Natural killer cell (primary cell): ENCODE data around the gene PTPRN2. TPM values are rescaled to one million over a fixed set of nuclear protein-coding genes. Genes with fewer than 3 reads are reported as not detected.

Experiments
- ATAC-seq, 3 donors: fragments of 150-1000 bp in 2 of 3; fragments of 200-7000 bp in 1 of 3; cut with Tn5 transposase; 1 replicate in 1 of 3; 2 replicates in 2 of 3; pipeline ENCODE4 v1.10.0; 2021; ENCODE audit warnings: mild to moderate bottlenecking in 2 of 3, moderate library complexity in 2 of 3
- DNase-seq, 2 donors: peaks; one replicate each; pipeline versions ENCODE4 v3.0.0 to v3.0.0-alpha.2; 2013 to 2021; ENCODE audit warnings: mixed read lengths in 1 of 2
- H3K27ac ChIP-seq: one replicate; pipeline ENCODE4 v1.5.1; 2013; ENCODE audit warnings: mild to moderate bottlenecking, low read length
- H3K27me3 ChIP-seq: one replicate; pipeline ENCODE4 v1.6.1; 2013; ENCODE audit warnings: low read length; ENCODE audit not compliant: control insufficient read depth, insufficient read depth
- H3K36me3 ChIP-seq: one replicate; pipeline ENCODE4 v1.6.1; 2013; ENCODE audit warnings: low read length; ENCODE audit not compliant: control insufficient read depth, insufficient read depth
- H3K4me1 ChIP-seq: one replicate; pipeline ENCODE4 v1.6.1; 2013; ENCODE audit warnings: low read length; ENCODE audit not compliant: control insufficient read depth, insufficient read depth
- H3K4me3 ChIP-seq: one replicate; pipeline ENCODE4 v1.5.1; 2013; ENCODE audit warnings: low read length
- H3K9me3 ChIP-seq: one replicate; pipeline ENCODE4 v1.6.1; 2013; ENCODE audit warnings: low read length; ENCODE audit not compliant: control insufficient read depth, insufficient read depth
- H3K27ac Mint-ChIP-seq, 2 donors: one replicate each; pipeline ENCODE4 v1.8.0; 2022; ENCODE audit warnings: mild to moderate bottlenecking in 2 of 2, mixed read lengths in 2 of 2, moderate library complexity in 1 of 2
- H3K27me3 Mint-ChIP-seq, 2 donors: one replicate each; pipeline ENCODE4 v1.8.0; 2022; ENCODE audit warnings: low read depth in 2 of 2, mixed read lengths in 2 of 2
- H3K36me3 Mint-ChIP-seq: one replicate; pipeline ENCODE4 v1.8.0; 2022; ENCODE audit warnings: mixed read lengths
- H3K4me1 Mint-ChIP-seq, 2 donors: one replicate each; pipeline ENCODE4 v1.8.0; 2022; ENCODE audit warnings: mixed read lengths in 2 of 2
- H3K4me3 Mint-ChIP-seq: one replicate; pipeline ENCODE4 v1.8.0; 2022; ENCODE audit warnings: mild to moderate bottlenecking, moderate library complexity, mixed read lengths
- H3K9me3 Mint-ChIP-seq, 2 donors: one replicate each; pipeline ENCODE4 v1.8.0; 2022; ENCODE audit warnings: mixed read lengths in 2 of 2
- CTCF ChIP-seq: fragments of 200-600 bp; IDR thresholded peaks from one replicate; pipeline ENCODE4 v1.8.0; 2022; ENCODE audit warnings: antibody characterized with exemption
- WGBS: methylation state at CpG from one replicate; pipeline ENCODE4 v1.1.7; 2013; ENCODE audit warnings: missing lambda C conversion rate; ENCODE audit not compliant: insufficient coverage; 5-methylcytosine and 5-hydroxymethylcytosine counted together
- intact Hi-C: fragments of 100-400 bp; cut with micrococcal nuclease; formaldehyde crosslinking; loops from one replicate; pipeline ENCODE4 v1.14.2; 2022
- total RNA-seq, 4 donors: library from RNA; stranded (reverse); fragments of 120-200 nt in 1 of 4; gene quantifications; one replicate each; pipeline versions ENCODE4 v1.2.3 to v1.2.4, GENCODE V29; 2013 to 2022

Gene PTPRN2
- total RNA-seq, 3 donors from 2014 or later (not counting 1 experiment from before 2014, with no cell fraction given): 1.3 to 2.5 (median 1.9) TPM

- Histone ChIP-seq H3K27me3 (peaks cover 29% of the 10 kb centered on the region), H3K4me1 (peaks cover 12% of the 10 kb centered on the region), H3K27ac (no peak overlapping the region), H3K4me3 (no peak overlapping the region), H3K36me3 (no peaks in the 10 kb centered on the region), H3K9me3 (no peaks in the 10 kb centered on the region)
- Mint-ChIP-seq H3K4me1 (peaks cover 8 to 12% of the 10 kb centered on the region in 2 donors), H3K27me3 (peaks cover 30 to 33% of the 10 kb centered on the region in 2 donors), H3K27ac (no peak overlapping the region), H3K4me3 (peak overlapping the region; percentile 77), H3K36me3 (no peaks in the 10 kb centered on the region), H3K9me3 (no peaks in the 10 kb centered on the region)
- peak in 2 of 3 donors; percentile 11 to 13 for ATAC-seq
- no peak for TF ChIP-seq CTCF
- WGBS: 19% methylated on average over 63 of the region's 63 CpGs
- DNase-seq: no peak
- intact Hi-C loops: no loop called here
Observed at GRCh38 chr7:158588085-158588877, 658 bp upstream of the PTPRN2 start.

- peaks cover 34% of the 10 kb centered on the region for H3K27me3 ChIP-seq
Observed at GRCh38 chr7:158586499-158587161, 993 bp downstream of the PTPRN2 start.

GRCh38 chr7:158585721-158586498 lies 1.7 kb downstream of the PTPRN2 start:
- Histone ChIP-seq H3K9me3 (no peaks in the 10 kb centered on the region), H3K27ac (no peak overlapping the region), H3K36me3 (no peaks in the 10 kb centered on the region), H3K4me3 (no peak overlapping the region), H3K27me3 (peaks cover 34% of the 10 kb centered on the region), H3K4me1 (peaks cover 12% of the 10 kb centered on the region)
- H3K4me1 Mint-ChIP-seq: peaks cover 8 to 12% of the 10 kb centered on the region in 2 donors
- H3K27ac Mint-ChIP-seq: no peak overlapping the region
- peak overlapping the region; percentile 68 for H3K4me3 Mint-ChIP-seq
- intact Hi-C loops: no loop called here
- TF ChIP-seq CTCF: no peak
- no peaks in the 10 kb centered on the region for H3K36me3 Mint-ChIP-seq
- DNase-seq: no peak
- no peak for ATAC-seq
- H3K27me3 Mint-ChIP-seq: peaks cover 33 to 35% of the 10 kb centered on the region in 2 donors
- WGBS: 44% methylated on average over 17 of the region's 17 CpGs
- H3K9me3 Mint-ChIP-seq: no peaks in the 10 kb centered on the region

More at GRCh38 chr7:158586499-158587161, 993 bp downstream of the PTPRN2 start:
- 9% methylated on average over 61 of the region's 63 CpGs for WGBS
- no peak overlapping the region for H3K4me3 Mint-ChIP-seq
- no peaks in the 10 kb centered on the region for H3K36me3 ChIP-seq
- no peaks in the 10 kb centered on the region for H3K9me3 ChIP-seq
- H3K4me1 ChIP-seq: peaks cover 12% of the 10 kb centered on the region
- H3K4me1 Mint-ChIP-seq: peaks cover 8 to 12% of the 10 kb centered on the region in 2 donors
- H3K27ac ChIP-seq: no peak overlapping the region
- no peaks in the 10 kb centered on the region for H3K36me3 Mint-ChIP-seq
- no peak for TF ChIP-seq CTCF
- H3K27me3 Mint-ChIP-seq: peaks cover 33 to 35% of the 10 kb centered on the region in 2 donors
- ATAC-seq (no peak), DNase-seq (no peak)
- H3K9me3 Mint-ChIP-seq: no peaks in the 10 kb centered on the region
- intact Hi-C loops: no loop called here
- H3K4me3 ChIP-seq: no peak overlapping the region
- no peak overlapping the region for H3K27ac Mint-ChIP-seq
